ENCODE data around the gene HMOX2.
A peak's percentile ranks its signal among the peaks of the same experiment; 100 is the strongest.

HMOX2 gene

GRCh38 chr16:4515611-4516233, 39.5 kb downstream of the HMOX2 start:
- peaks cover 29% of the 10 kb centered on the region for H3K36me3 ChIP-seq (ENCODE audit: control insufficient read depth, insufficient read depth, low read length, severe bottlenecking)
- DNase-seq (ENCODE audit: low read depth), result no peak
- H3K9me3 ChIP-seq (ENCODE audit: control insufficient read depth, low read length), result no peaks in the 10 kb centered on the region
- peaks cover 11% of the 10 kb centered on the region for H3K4me1 ChIP-seq (ENCODE audit: control insufficient read depth, insufficient read depth, low read length)
- no peak overlapping the region for H3K9ac ChIP-seq (ENCODE audit: low read length)
- H3K4me3 ChIP-seq (ENCODE audit: low read length), result no peak overlapping the region
- H3K27me3 ChIP-seq (replicated peaks; ENCODE audit: control insufficient read depth, insufficient read depth, low read length), result no peaks in the 10 kb centered on the region

- Histone ChIP-seq H3K36me3 (ENCODE audit: control insufficient read depth, insufficient read depth, low read length, severe bottlenecking) (peaks cover 8% of the 10 kb centered on the region), H3K9ac (ENCODE audit: low read length) (no peak overlapping the region), H3K4me1 (ENCODE audit: control insufficient read depth, insufficient read depth, low read length) (peaks cover 15% of the 10 kb centered on the region), H3K27me3 (replicated peaks; ENCODE audit: control insufficient read depth, insufficient read depth, low read length) (no peaks in the 10 kb centered on the region), H3K4me3 (ENCODE audit: low read length) (no peak overlapping the region), H3K9me3 (ENCODE audit: control insufficient read depth, low read length) (no peaks in the 10 kb centered on the region)
- DNase-seq (ENCODE audit: low read depth), result peak; percentile 27
These were observed 41.8 kb downstream of the HMOX2 start for GRCh38 chr16:4517812-4518680.

GRCh38 chr16:4519274-4520058, 43.3 kb downstream of the HMOX2 start:
- no peak for DNase-seq (ENCODE audit: low read depth)
- H3K27me3 ChIP-seq (replicated peaks; ENCODE audit: control insufficient read depth, insufficient read depth, low read length), result no peaks in the 10 kb centered on the region
- H3K4me3 ChIP-seq (ENCODE audit: low read length), result no peak overlapping the region
- peaks cover 25% of the 10 kb centered on the region for H3K4me1 ChIP-seq (ENCODE audit: control insufficient read depth, insufficient read depth, low read length)
- H3K9ac ChIP-seq (ENCODE audit: low read length), result no peak overlapping the region
- no peaks in the 10 kb centered on the region for H3K9me3 ChIP-seq (ENCODE audit: control insufficient read depth, low read length)
- no peaks in the 10 kb centered on the region for H3K36me3 ChIP-seq (ENCODE audit: control insufficient read depth, insufficient read depth, low read length, severe bottlenecking)

- Histone ChIP-seq H3K4me3 (ENCODE audit: low read length) (no peak overlapping the region), H3K27me3 (replicated peaks; ENCODE audit: control insufficient read depth, insufficient read depth, low read length) (no peaks in the 10 kb centered on the region)
- DNase-seq (ENCODE audit: low read depth), result no peak
These were observed 44.7 kb downstream of the HMOX2 start for GRCh38 chr16:4520913-4521312.

GRCh38 chr16:4522051-4522581, 45.9 kb downstream of the HMOX2 start:
- peaks cover 19% of the 10 kb centered on the region for H3K4me1 ChIP-seq (ENCODE audit: control insufficient read depth, insufficient read depth, low read length)
- H3K36me3 ChIP-seq (ENCODE audit: control insufficient read depth, insufficient read depth, low read length, severe bottlenecking), result no peaks in the 10 kb centered on the region
- peak overlapping the region; percentile 6 for H3K9ac ChIP-seq (ENCODE audit: low read length)
- no peaks in the 10 kb centered on the region for H3K9me3 ChIP-seq (ENCODE audit: control insufficient read depth, low read length)
- peak; percentile 18 for DNase-seq (ENCODE audit: low read depth)
- no peak overlapping the region for H3K4me3 ChIP-seq (ENCODE audit: low read length)
- H3K27me3 ChIP-seq (replicated peaks; ENCODE audit: control insufficient read depth, insufficient read depth, low read length), result no peaks in the 10 kb centered on the region

More at GRCh38 chr16:4520913-4521312, 44.7 kb downstream of the HMOX2 start:
- H3K4me1 ChIP-seq (ENCODE audit: control insufficient read depth, insufficient read depth, low read length), result peaks cover 22% of the 10 kb centered on the region
- H3K9me3 ChIP-seq (ENCODE audit: control insufficient read depth, low read length), result no peaks in the 10 kb centered on the region
- H3K36me3 ChIP-seq (ENCODE audit: control insufficient read depth, insufficient read depth, low read length, severe bottlenecking), result no peaks in the 10 kb centered on the region
- no peak overlapping the region for H3K9ac ChIP-seq (ENCODE audit: low read length)

GRCh38 chr16:4523686-4524085, 47.5 kb downstream of the HMOX2 start:
- no peaks in the 10 kb centered on the region for H3K27me3 ChIP-seq (replicated peaks; ENCODE audit: control insufficient read depth, insufficient read depth, low read length)
- H3K4me3 ChIP-seq (ENCODE audit: low read length), result no peak overlapping the region
- DNase-seq (ENCODE audit: low read depth), result no peak
- peaks cover 19% of the 10 kb centered on the region for H3K4me1 ChIP-seq (ENCODE audit: control insufficient read depth, insufficient read depth, low read length)
- H3K9ac ChIP-seq (ENCODE audit: low read length), result peak overlapping the region; percentile 21
- no peaks in the 10 kb centered on the region for H3K9me3 ChIP-seq (ENCODE audit: control insufficient read depth, low read length)
- no peaks in the 10 kb centered on the region for H3K36me3 ChIP-seq (ENCODE audit: control insufficient read depth, insufficient read depth, low read length, severe bottlenecking)

- Histone ChIP-seq H3K9ac (ENCODE audit: low read length) (no peak overlapping the region), H3K9me3 (ENCODE audit: control insufficient read depth, low read length) (no peaks in the 10 kb centered on the region), H3K36me3 (ENCODE audit: control insufficient read depth, insufficient read depth, low read length, severe bottlenecking) (no peaks in the 10 kb centered on the region), H3K4me1 (ENCODE audit: control insufficient read depth, insufficient read depth, low read length) (peaks cover 19% of the 10 kb centered on the region), H3K27me3 (replicated peaks; ENCODE audit: control insufficient read depth, insufficient read depth, low read length) (no peaks in the 10 kb centered on the region), H3K4me3 (ENCODE audit: low read length) (no peak overlapping the region)
- DNase-seq (ENCODE audit: low read depth), result no peak
These were observed 48.4 kb downstream of the HMOX2 start for GRCh38 chr16:4524571-4524970.

- no peak overlapping the region for H3K9ac ChIP-seq (ENCODE audit: low read length)
These were observed 48.9 kb downstream of the HMOX2 start for GRCh38 chr16:4525069-4525468.

GRCh38 chr16:4525634-4526277, 49.6 kb downstream of the HMOX2 start:
- no peak for DNase-seq (ENCODE audit: low read depth)
- H3K9me3 ChIP-seq (ENCODE audit: control insufficient read depth, low read length), result no peaks in the 10 kb centered on the region
- no peak overlapping the region for H3K9ac ChIP-seq (ENCODE audit: low read length)
- H3K4me3 ChIP-seq (ENCODE audit: low read length), result no peak overlapping the region
- H3K36me3 ChIP-seq (ENCODE audit: control insufficient read depth, insufficient read depth, low read length, severe bottlenecking), result no peaks in the 10 kb centered on the region
- peaks cover 19% of the 10 kb centered on the region for H3K4me1 ChIP-seq (ENCODE audit: control insufficient read depth, insufficient read depth, low read length)
- H3K27me3 ChIP-seq (replicated peaks; ENCODE audit: control insufficient read depth, insufficient read depth, low read length), result no peaks in the 10 kb centered on the region

More at GRCh38 chr16:4525069-4525468, 48.9 kb downstream of the HMOX2 start:
- DNase-seq (ENCODE audit: low read depth), result no peak
- Histone ChIP-seq H3K4me1 (ENCODE audit: control insufficient read depth, insufficient read depth, low read length) (peaks cover 19% of the 10 kb centered on the region), H3K9me3 (ENCODE audit: control insufficient read depth, low read length) (no peaks in the 10 kb centered on the region), H3K4me3 (ENCODE audit: low read length) (no peak overlapping the region), H3K36me3 (ENCODE audit: control insufficient read depth, insufficient read depth, low read length, severe bottlenecking) (no peaks in the 10 kb centered on the region), H3K27me3 (replicated peaks; ENCODE audit: control insufficient read depth, insufficient read depth, low read length) (no peaks in the 10 kb centered on the region)

- peaks cover 4% of the 10 kb centered on the region for H3K36me3 ChIP-seq (ENCODE audit: control insufficient read depth, insufficient read depth, low read length, severe bottlenecking)
- no peak for DNase-seq (ENCODE audit: low read depth)
- no peaks in the 10 kb centered on the region for H3K27me3 ChIP-seq (replicated peaks; ENCODE audit: control insufficient read depth, insufficient read depth, low read length)
- no peaks in the 10 kb centered on the region for H3K4me1 ChIP-seq (ENCODE audit: control insufficient read depth, insufficient read depth, low read length)
- no peak overlapping the region for H3K4me3 ChIP-seq (ENCODE audit: low read length)
- no peaks in the 10 kb centered on the region for H3K9me3 ChIP-seq (ENCODE audit: control insufficient read depth, low read length)
- H3K9ac ChIP-seq (ENCODE audit: low read length), result no peak overlapping the region
These were observed 53.2 kb downstream of the HMOX2 start for GRCh38 chr16:4529085-4530060.

All from adipocyte (in vitro differentiated cells).